ENCODE measurements around the gene RARS2. TPM values are rescaled to one million over a fixed set of nuclear protein-coding genes. Genes with fewer than 3 reads are reported as not detected.

Gene RARS2
- total and polyA plus RNA-seq, 4 donors, result 23.5 to 38.2 (median 31.2) TPM

DNA sequence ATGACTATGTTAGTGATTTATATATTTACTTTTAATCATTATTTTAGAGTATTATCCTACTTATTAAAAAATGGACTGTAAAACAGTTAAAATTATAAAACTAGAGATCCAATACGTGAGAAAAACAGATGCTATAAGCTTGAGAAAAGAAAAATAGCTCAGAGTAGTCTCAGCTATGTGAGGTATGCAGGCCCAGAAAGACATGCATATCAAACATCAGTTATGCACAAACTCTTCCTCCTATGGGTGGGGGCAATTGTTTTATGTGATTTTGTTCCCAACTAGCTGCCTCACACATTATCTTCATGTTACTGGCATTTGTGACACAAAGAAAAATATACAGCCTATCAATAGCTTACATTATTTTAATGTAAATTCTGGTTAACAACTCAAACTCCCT lies 28.8 kb downstream of the RARS2 start:
- DNase-seq (no peak), ATAC-seq (ENCODE audit: low FRiP score) (no peak)
- Histone ChIP-seq H3K9me3 (ENCODE audit: control insufficient read depth, low read length) (no peaks in the 10 kb centered on the region), H3K27ac (ENCODE audit: low read depth in 1 of 2, low read length in 2 of 2) (no peak overlapping the region), H3K36me3 (ENCODE audit: control insufficient read depth in 1 of 2, insufficient read depth in 2 of 2, low read length in 1 of 2) (peaks cover 0 to 2% of the 10 kb centered on the region in 2 donors), H3K4me3 (ENCODE audit: low read length in 2 of 2) (no peak overlapping the region), H3K27me3 (ENCODE audit: control insufficient read depth in 1 of 2, insufficient read depth in 2 of 2, low read length in 1 of 2) (no peaks in the 10 kb centered on the region), H3K4me1 (ENCODE audit: control insufficient read depth in 1 of 2, insufficient read depth in 2 of 2, low read length in 2 of 2) (no peaks in the 10 kb centered on the region)
- WGBS, 2 donors, result 39 to 52% methylated on average over 1 of the region's 1 CpG
- intact Hi-C loops (cut with DNase I), result no loop called here

DNA sequence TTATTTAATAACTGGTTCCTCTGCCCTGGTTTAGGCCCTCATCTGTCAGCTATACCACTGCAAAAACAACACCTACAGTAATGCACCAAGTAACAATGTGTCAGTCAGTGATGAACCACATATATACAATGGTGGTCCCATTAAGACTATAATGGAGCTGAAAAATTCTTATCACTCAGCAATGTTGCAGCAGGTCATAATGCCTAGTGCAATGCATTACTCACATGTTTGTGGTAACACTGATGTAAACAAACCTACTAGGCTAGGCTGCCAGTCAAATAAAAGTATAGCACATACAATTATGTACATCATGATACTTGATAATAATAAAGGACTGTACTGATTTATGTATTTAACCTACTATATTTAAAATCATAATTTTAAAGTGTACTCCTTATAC lies 31.3 kb downstream of the RARS2 start:
- intact Hi-C loops (cut with DNase I), result no loop called here
- Histone ChIP-seq H3K9me3 (ENCODE audit: control insufficient read depth, low read length) (no peaks in the 10 kb centered on the region), H3K27me3 (ENCODE audit: control insufficient read depth in 1 of 2, insufficient read depth in 2 of 2, low read length in 1 of 2) (no peaks in the 10 kb centered on the region), H3K27ac (ENCODE audit: low read depth in 1 of 2, low read length in 2 of 2) (no peak overlapping the region), H3K36me3 (ENCODE audit: control insufficient read depth in 1 of 2, insufficient read depth in 2 of 2, low read length in 1 of 2) (peaks cover 0 to 5% of the 10 kb centered on the region in 2 donors), H3K4me3 (ENCODE audit: low read length in 2 of 2) (no peak overlapping the region), H3K4me1 (ENCODE audit: control insufficient read depth in 1 of 2, insufficient read depth in 2 of 2, low read length in 2 of 2) (no peaks in the 10 kb centered on the region)
- no peak for ATAC-seq (ENCODE audit: low FRiP score)
- no peak for DNase-seq

DNA sequence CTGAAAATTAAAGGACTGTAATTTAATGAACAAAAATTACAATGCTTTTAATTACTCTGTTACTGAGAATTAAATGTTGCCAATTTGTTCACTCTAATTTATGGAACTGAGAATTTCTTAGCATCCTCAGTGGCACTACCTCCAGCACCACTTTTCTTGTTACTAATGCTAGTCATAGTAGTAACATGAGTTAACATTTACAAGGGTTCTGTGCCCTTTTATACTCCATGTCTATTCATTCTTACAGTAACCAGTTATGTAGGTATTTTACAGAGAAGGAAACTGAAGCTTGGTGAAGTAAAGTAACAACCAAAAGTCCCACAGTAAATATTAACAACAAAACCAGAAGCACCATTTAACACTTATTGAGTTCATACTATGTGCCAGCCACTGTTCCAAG lies 34.3 kb downstream of the RARS2 start:
- DNase-seq (no peak), ATAC-seq (ENCODE audit: low FRiP score) (no peak)
- Histone ChIP-seq H3K9me3 (ENCODE audit: control insufficient read depth, low read length) (no peaks in the 10 kb centered on the region), H3K4me3 (ENCODE audit: low read length in 2 of 2) (no peak overlapping the region), H3K27me3 (ENCODE audit: control insufficient read depth in 1 of 2, insufficient read depth in 2 of 2, low read length in 1 of 2) (no peaks in the 10 kb centered on the region), H3K4me1 (ENCODE audit: control insufficient read depth in 1 of 2, insufficient read depth in 2 of 2, low read length in 2 of 2) (no peaks in the 10 kb centered on the region), H3K27ac (ENCODE audit: low read depth in 1 of 2, low read length in 2 of 2) (no peak overlapping the region), H3K36me3 (ENCODE audit: control insufficient read depth in 1 of 2, insufficient read depth in 2 of 2, low read length in 1 of 2) (peaks cover 0 to 11% of the 10 kb centered on the region in 2 donors)
- intact Hi-C loops (cut with DNase I), result no loop called here

DNA sequence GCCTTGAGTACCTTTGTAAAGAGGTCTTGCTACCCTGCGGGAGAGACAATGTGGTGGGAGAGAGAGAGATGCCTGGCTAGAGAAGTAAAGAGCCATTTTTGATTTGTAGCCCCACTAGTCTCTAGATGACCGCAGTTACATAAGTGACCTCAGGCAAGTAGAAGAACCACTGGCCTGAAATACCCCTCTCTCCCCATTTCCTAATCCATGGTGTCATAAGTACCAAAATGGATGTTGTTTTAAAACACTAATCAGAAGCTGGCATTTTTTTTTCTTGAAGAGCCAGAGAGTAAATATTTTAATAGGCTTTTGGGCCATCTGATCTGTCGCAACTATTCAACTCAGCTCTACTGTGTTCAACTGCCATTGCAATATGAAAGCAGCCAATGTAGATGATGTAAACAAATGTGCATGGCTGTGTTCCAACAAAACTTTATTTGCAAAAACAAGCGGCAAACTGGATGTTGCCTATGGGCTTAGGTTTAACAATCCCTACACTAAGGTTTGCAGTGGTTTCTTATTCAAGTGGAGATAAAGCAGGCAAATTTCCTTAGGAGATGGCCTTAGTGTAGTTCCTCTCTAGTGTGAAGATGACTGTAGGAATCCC lies 36.5 kb downstream of the RARS2 start:
- Histone ChIP-seq H3K36me3 (ENCODE audit: control insufficient read depth in 1 of 2, insufficient read depth in 2 of 2, low read length in 1 of 2) (peaks cover 0 to 9% of the 10 kb centered on the region in 2 donors), H3K9me3 (ENCODE audit: control insufficient read depth, low read length) (no peaks in the 10 kb centered on the region), H3K4me3 (ENCODE audit: low read length in 2 of 2) (no peak overlapping the region), H3K4me1 (ENCODE audit: control insufficient read depth in 1 of 2, insufficient read depth in 2 of 2, low read length in 2 of 2) (no peaks in the 10 kb centered on the region), H3K27me3 (ENCODE audit: control insufficient read depth in 1 of 2, insufficient read depth in 2 of 2, low read length in 1 of 2) (no peaks in the 10 kb centered on the region), H3K27ac (ENCODE audit: low read depth in 1 of 2, low read length in 2 of 2) (no peak overlapping the region)
- DNase-seq (no peak), ATAC-seq (ENCODE audit: low FRiP score) (no peak)
- intact Hi-C loops (cut with DNase I), result no loop called here
- 84 to 97% methylated on average over 4 of the region's 4 CpGs for WGBS, 2 donors

DNA sequence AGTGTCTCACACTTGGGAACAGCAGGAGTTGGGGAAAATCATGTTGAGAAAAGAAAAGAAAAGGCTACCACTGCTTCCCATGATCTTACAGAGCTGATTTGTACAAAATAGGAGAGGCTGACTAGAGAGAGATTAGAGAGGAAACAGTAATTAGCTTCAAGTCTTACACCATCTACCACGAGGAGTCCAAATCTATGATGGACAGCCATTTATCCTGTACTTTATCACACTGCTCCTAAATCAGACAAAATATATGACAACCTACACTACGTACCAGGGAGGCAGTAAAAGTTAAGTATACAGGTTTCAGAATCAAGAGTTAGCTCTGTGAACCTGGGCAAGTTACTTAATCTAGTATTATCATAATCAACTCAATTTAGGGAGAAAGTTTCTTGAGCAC lies 38.0 kb downstream of the RARS2 start:
- intact Hi-C loops (cut with DNase I), result no loop called here
- H3K4me3 ChIP-seq (ENCODE audit: low read length in 2 of 2), result no peak overlapping the region
- ATAC-seq (ENCODE audit: low FRiP score), result no peak
- H3K27me3 ChIP-seq (ENCODE audit: control insufficient read depth in 1 of 2, insufficient read depth in 2 of 2, low read length in 1 of 2), result no peaks in the 10 kb centered on the region
- no peaks in the 10 kb centered on the region for H3K9me3 ChIP-seq (ENCODE audit: control insufficient read depth, low read length)
- no peak for DNase-seq
- no peaks in the 10 kb centered on the region for H3K4me1 ChIP-seq (ENCODE audit: control insufficient read depth in 1 of 2, insufficient read depth in 2 of 2, low read length in 2 of 2)
- no peak overlapping the region for H3K27ac ChIP-seq (ENCODE audit: low read depth in 1 of 2, low read length in 2 of 2)
- 79% methylated on average over 2 of the region's 2 CpGs for WGBS, 2 donors
- H3K36me3 ChIP-seq (ENCODE audit: control insufficient read depth in 1 of 2, insufficient read depth in 2 of 2, low read length in 1 of 2), result peaks cover 0 to 9% of the 10 kb centered on the region in 2 donors

DNA sequence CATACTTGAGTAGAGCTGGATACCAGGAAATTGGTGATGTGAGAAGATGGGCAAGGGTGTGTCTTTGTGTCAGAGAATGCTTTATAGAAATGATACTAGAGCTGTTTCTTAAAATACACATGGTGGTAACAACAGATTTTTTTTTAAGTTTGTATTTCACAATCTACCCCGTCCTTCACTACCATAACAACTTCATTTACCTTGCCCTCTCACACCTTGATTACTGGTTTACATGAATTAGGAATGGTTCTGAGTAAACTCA lies 45.4 kb downstream of the RARS2 start:
- Histone ChIP-seq H3K27ac (ENCODE audit: low read depth in 1 of 2, low read length in 2 of 2) (no peak overlapping the region), H3K27me3 (ENCODE audit: control insufficient read depth in 1 of 2, insufficient read depth in 2 of 2, low read length in 1 of 2) (no peaks in the 10 kb centered on the region), H3K36me3 (ENCODE audit: control insufficient read depth in 1 of 2, insufficient read depth in 2 of 2, low read length in 1 of 2) (peaks cover 5 to 6% of the 10 kb centered on the region in 2 donors), H3K4me3 (ENCODE audit: low read length in 2 of 2) (no peak overlapping the region), H3K4me1 (ENCODE audit: control insufficient read depth in 1 of 2, insufficient read depth in 2 of 2, low read length in 2 of 2) (no peaks in the 10 kb centered on the region), H3K9me3 (ENCODE audit: control insufficient read depth, low read length) (no peaks in the 10 kb centered on the region)
- ATAC-seq (ENCODE audit: low FRiP score) (no peak), DNase-seq (no peak)
- 93 to 95% methylated on average over 1 of the region's 1 CpG for WGBS, 2 donors
- intact Hi-C loops (cut with DNase I), result no loop called here

DNA sequence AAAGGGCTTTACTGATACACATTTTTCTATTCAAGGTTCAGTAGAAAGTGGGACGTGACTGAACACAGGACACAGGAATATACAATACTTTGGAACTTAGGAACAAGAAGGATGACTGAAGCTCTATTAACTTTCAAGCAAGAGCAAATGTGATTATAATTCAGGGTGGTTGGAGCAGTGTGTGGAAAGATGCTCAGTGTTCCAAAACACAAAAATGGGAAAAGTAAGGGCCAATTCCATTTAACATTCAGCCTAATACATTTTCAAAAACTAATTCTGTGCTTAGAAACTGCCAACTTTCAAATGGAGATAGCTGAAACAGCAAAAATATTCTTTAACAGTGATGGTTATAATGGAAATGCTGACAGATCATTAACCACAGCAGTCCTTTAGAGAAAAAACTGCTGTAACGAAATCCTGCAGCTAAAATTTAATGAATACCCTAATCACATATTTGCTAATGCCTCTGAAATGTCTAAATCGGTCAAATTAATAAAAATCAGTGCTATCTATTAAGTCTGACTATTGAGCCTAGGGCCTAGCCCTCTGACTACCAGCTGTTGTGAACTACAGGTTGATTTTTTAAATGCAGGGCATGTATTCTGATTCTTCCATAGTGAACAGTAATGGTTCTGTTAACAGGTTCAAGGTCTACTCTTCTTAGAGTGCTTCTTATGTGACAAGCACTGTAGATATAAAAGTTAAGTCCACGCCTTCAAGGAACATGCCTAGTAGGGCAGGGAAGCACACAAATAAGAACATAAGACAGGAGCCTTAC lies 45.9 kb downstream of the RARS2 start:
- ATAC-seq (ENCODE audit: low FRiP score) (no peak), DNase-seq (no peak)
- intact Hi-C loops (cut with DNase I), result no loop called here
- Histone ChIP-seq H3K9me3 (ENCODE audit: control insufficient read depth, low read length) (no peaks in the 10 kb centered on the region), H3K27ac (ENCODE audit: low read depth in 1 of 2, low read length in 2 of 2) (no peak overlapping the region), H3K4me3 (ENCODE audit: low read length in 2 of 2) (no peak overlapping the region), H3K4me1 (ENCODE audit: control insufficient read depth in 1 of 2, insufficient read depth in 2 of 2, low read length in 2 of 2) (no peaks in the 10 kb centered on the region), H3K36me3 (ENCODE audit: control insufficient read depth in 1 of 2, insufficient read depth in 2 of 2, low read length in 1 of 2) (peaks cover 5 to 6% of the 10 kb centered on the region in 2 donors), H3K27me3 (ENCODE audit: control insufficient read depth in 1 of 2, insufficient read depth in 2 of 2, low read length in 1 of 2) (no peaks in the 10 kb centered on the region)
- WGBS, 2 donors, result 95 to 96% methylated on average over 4 of the region's 4 CpGs

DNA sequence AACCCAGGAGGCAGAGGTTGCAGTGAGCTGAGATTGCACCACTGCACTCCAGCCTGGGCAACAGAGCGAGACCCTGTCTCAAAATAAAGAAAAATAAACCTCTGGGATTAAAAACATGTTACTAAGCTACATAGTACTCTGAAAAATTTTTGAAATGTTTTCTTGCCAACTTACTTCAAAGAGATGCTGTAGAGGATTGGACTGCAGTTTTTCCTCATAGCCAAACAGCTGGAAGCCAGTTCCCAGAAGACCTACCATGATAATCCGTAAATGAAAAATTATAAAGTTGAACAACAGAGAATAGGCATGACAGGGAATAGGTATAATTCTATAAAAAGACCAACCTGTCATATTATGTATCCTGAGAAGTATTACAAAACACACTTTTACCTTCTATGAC lies 48.0 kb downstream of the RARS2 start:
- H3K4me1 ChIP-seq (ENCODE audit: control insufficient read depth in 1 of 2, insufficient read depth in 2 of 2, low read length in 2 of 2), result no peaks in the 10 kb centered on the region
- intact Hi-C loops (cut with DNase I), result no loop called here
- no peaks in the 10 kb centered on the region for H3K9me3 ChIP-seq (ENCODE audit: control insufficient read depth, low read length)
- WGBS, 2 donors, result 27 to 41% methylated on average over 2 of the region's 2 CpGs
- H3K27ac ChIP-seq (ENCODE audit: low read depth in 1 of 2, low read length in 2 of 2), result no peak overlapping the region
- ATAC-seq (ENCODE audit: low FRiP score), result no peak
- H3K36me3 ChIP-seq (ENCODE audit: control insufficient read depth in 1 of 2, insufficient read depth in 2 of 2, low read length in 1 of 2), result peaks cover 5 to 6% of the 10 kb centered on the region in 2 donors
- no peak for DNase-seq
- no peak overlapping the region for H3K4me3 ChIP-seq (ENCODE audit: low read length in 2 of 2)
- no peaks in the 10 kb centered on the region for H3K27me3 ChIP-seq (ENCODE audit: control insufficient read depth in 1 of 2, insufficient read depth in 2 of 2, low read length in 1 of 2)

DNA sequence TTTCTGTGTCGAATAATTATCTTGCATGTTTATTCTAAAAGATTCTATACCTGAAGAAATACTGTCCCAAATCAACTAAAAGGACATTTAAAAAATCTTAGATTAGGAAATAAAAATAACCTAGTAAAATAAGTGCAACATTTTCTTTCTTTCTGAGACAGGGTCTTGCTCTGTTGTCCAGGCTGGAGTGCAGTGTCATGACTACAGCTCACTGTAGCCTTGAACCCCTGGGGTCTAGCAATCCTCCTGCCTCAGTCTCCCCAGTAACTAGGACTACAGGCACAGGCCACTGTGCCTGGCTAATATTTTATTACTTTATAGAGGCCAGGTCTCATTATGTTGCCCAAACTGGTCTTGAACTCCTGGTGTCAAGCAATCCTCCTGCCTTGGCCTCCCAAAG lies 48.7 kb downstream of the RARS2 start:
- ATAC-seq (ENCODE audit: low FRiP score) (no peak), DNase-seq (no peak)
- intact Hi-C loops (cut with DNase I), result no loop called here
- WGBS, 2 donors, result 95 to 97% methylated on average over 1 of the region's 1 CpG
- Histone ChIP-seq H3K4me3 (ENCODE audit: low read length in 2 of 2) (no peak overlapping the region), H3K4me1 (ENCODE audit: control insufficient read depth in 1 of 2, insufficient read depth in 2 of 2, low read length in 2 of 2) (no peaks in the 10 kb centered on the region), H3K9me3 (ENCODE audit: control insufficient read depth, low read length) (no peaks in the 10 kb centered on the region), H3K27me3 (ENCODE audit: control insufficient read depth in 1 of 2, insufficient read depth in 2 of 2, low read length in 1 of 2) (no peaks in the 10 kb centered on the region), H3K27ac (ENCODE audit: low read depth in 1 of 2, low read length in 2 of 2) (no peak overlapping the region), H3K36me3 (ENCODE audit: control insufficient read depth in 1 of 2, insufficient read depth in 2 of 2, low read length in 1 of 2) (peaks cover 4 to 5% of the 10 kb centered on the region in 2 donors)

Data from aorta (tissue), 5 donors.